ENCODE results near the gene MT1X. TPM values are rescaled to one million over a fixed set of nuclear protein-coding genes. Genes with fewer than 3 reads are reported as not detected.
"Not testable (repeated sequence)": the region's sequence is repeated elsewhere in the genome, so short reads cannot be mapped to it uniquely, and the experiment has no call there.

The MT1X gene
- total RNA-seq, 4 donors from 2014 or later = 7.4 to 201 (median 66.3) TPM

DNA sequence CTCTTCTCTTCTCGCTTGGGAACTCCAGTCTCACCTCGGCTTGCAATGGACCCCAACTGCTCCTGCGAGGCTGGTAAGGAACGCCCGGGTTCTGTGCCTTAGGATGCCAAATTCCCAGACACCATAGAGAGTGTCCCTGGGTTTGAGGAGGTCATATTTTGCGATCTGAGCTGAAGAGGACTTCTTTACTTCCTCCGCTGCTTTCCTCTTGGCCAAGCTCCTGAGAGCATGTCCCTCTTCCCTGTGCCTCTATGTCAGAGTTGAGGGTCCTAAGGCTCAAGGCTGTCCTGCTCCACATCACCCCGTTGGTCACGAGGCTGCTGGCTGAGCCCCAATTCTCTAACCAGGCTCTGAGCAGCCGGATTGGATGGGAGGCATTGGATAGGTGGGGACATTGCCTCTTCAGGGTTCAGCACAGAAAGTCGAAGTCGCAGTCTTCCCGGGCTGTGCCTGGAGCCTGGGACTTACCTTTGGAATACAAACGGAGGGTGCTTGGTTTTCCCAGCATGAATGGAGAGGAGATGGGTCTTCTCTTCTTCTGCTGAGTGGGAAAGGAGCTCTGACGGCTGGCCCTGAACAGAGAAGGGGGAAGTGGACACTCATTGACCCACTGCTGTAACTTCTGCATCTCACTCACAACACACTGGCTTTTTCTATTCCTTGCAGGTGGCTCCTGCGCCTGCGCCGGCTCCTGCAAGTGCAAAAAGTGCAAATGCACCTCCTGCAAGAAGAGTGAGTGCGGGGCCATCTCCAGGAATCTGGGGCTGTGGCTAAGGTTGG lies 12.2 kb upstream of the MT1X start:
- DNase-seq = no peak
- intact Hi-C loops (cut with DNase I; ENCODE audit: low total_unique reads) = no loop called here
- Histone ChIP-seq H3K27ac (no peak overlapping the region), H3K4me3 (no peak overlapping the region), H3K9me3 (no peaks in the 10 kb centered on the region), H3K4me1 (no peaks in the 10 kb centered on the region), H3K27me3 (peaks cover 0 to 11% of the 10 kb centered on the region in 2 donors), H3K36me3 (no peaks in the 10 kb centered on the region)
- no peak for TF ChIP-seq POLR2A (IDR thresholded peaks at IDR 0.05)

DNA sequence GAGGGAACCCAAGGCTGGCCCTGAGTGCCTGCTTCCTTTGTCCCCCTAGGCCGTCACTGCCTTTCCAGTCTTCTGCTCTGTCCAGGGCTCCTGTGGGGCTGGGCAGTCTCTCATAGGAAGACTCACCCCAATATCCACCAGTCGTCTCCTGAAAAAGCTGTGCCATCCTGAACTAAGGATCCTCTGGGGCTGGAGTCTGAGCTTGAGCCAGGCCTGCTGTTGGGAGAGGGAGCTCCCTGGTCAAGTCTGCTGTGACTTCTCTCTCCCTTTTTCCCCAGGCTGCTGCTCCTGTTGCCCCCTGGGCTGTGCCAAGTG lies 11.7 kb upstream of the MT1X start:
- no peak for TF ChIP-seq POLR2A (IDR thresholded peaks at IDR 0.05)
- TF ChIP-seq, protein P1, sequence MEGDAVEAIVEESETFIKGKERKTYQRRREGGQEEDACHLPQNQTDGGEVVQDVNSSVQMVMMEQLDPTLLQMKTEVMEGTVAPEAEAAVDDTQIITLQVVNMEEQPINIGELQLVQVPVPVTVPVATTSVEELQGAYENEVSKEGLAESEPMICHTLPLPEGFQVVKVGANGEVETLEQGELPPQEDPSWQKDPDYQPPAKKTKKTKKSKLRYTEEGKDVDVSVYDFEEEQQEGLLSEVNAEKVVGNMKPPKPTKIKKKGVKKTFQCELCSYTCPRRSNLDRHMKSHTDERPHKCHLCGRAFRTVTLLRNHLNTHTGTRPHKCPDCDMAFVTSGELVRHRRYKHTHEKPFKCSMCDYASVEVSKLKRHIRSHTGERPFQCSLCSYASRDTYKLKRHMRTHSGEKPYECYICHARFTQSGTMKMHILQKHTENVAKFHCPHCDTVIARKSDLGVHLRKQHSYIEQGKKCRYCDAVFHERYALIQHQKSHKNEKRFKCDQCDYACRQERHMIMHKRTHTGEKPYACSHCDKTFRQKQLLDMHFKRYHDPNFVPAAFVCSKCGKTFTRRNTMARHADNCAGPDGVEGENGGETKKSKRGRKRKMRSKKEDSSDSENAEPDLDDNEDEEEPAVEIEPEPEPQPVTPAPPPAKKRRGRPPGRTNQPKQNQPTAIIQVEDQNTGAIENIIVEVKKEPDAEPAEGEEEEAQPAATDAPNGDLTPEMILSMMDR (IDR thresholded peaks at IDR 0.05) = no peak
- Histone ChIP-seq H3K27ac (no peak overlapping the region), H3K4me3 (no peak overlapping the region), H3K4me1 (no peaks in the 10 kb centered on the region), H3K9me3 (no peaks in the 10 kb centered on the region), H3K36me3 (no peaks in the 10 kb centered on the region), H3K27me3 (peaks cover 0 to 11% of the 10 kb centered on the region in 2 donors)
- intact Hi-C loops (cut with DNase I; ENCODE audit: low total_unique reads) = no loop called here
- no peak for DNase-seq

DNA sequence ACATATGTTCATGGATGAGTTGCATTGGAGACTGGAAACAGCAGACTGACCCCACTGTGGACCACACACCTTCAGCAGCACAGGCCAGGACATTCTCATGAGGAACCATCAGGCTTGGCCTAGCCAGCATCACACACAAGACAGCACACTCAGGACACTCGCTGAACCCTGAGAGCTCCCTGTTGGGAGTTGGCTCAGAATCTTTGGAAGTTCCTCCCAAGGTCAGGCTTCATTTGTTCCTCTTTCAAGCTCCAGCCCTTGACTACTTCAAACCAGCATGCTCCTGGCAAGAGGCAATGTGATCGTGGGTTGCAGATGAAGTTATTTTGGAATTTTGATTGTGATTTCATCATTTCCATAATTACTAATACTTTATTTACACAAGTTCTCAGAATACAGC lies 10.6 kb upstream of the MT1X start:
- DNase-seq; H3K27ac ChIP-seq; H3K4me3 ChIP-seq; H3K36me3 ChIP-seq; H3K9me3 ChIP-seq; H3K4me1 ChIP-seq; intact Hi-C loops (cut with DNase I; ENCODE audit: low total_unique reads): not testable (repeated sequence)
- H3K27me3 ChIP-seq = peaks cover 3 to 11% of the 10 kb centered on the region in 2 donors

DNA sequence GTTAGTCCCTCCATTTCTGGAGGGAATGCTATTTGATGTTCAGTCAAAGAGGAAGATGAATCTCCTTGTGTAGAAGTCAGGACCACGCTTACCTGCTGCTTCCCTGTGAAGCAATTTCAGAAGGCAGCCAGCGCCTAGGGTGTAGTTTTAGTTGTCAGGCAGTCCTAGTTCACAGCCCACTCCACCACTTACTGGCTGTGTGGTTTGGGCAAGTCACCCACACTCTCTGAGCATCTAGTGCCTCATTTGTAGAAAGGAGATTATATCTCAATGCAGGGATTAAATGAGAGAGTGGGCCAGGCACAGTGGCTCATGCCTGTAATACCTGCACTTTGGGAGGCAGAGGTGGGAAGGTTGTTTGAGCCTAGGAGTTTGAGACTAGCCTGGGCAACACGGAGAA lies 10.1 kb upstream of the MT1X start:
- H3K9me3 ChIP-seq; H3K4me1 ChIP-seq; H3K4me3 ChIP-seq; H3K27ac ChIP-seq; intact Hi-C loops (cut with DNase I; ENCODE audit: low total_unique reads); H3K36me3 ChIP-seq; DNase-seq: not testable (repeated sequence)
- peaks cover 3 to 11% of the 10 kb centered on the region in 2 donors for H3K27me3 ChIP-seq

DNA sequence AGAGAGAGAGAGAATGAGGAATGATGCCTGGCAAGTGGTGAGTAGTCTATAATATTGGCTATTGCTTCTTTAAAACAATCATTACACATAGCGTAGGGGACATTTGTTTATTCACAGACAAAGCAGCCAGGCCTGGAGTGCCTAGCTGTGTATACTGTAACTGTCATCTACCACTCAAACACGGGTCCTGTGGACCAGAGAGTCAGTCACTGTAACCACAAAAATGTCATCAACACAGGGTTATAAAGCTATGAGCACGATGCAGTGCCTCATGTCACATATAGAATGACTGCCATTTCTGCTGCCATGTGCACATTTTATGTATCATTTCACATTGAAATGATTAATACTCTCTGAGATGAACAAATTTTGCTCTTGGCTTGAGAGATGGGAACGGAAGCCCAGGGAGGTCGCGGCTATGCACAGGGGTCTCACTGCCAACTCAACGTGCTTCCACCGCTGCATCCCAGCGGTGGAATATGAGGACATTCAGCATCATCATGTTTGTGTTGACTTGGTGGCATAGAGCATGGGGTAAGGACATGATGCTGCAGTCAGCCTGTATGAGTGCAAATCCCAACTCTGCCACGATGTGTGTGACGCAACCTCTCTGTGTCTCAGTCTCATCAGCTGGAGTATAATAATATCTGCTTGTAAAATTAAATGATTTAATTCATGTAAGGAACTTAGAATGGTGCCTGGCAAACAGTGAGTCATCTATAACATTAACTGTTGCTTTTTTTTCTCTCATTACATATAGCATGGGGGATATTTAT lies 9.3 kb upstream of the MT1X start:
- H3K27ac ChIP-seq = no peak overlapping the region
- no peaks in the 10 kb centered on the region for H3K9me3 ChIP-seq
- H3K36me3 ChIP-seq = no peaks in the 10 kb centered on the region
- DNase-seq = no peak
- intact Hi-C loops (cut with DNase I; ENCODE audit: low total_unique reads) = no loop called here
- TF ChIP-seq POLR2A (IDR thresholded peaks at IDR 0.05) = no peak
- TF ChIP-seq, protein P1 (IDR thresholded peaks at IDR 0.05) = no peak
- H3K27me3 ChIP-seq = peaks cover 3 to 11% of the 10 kb centered on the region in 2 donors
- H3K4me1 ChIP-seq = no peaks in the 10 kb centered on the region
- H3K4me3 ChIP-seq = no peak overlapping the region

DNA sequence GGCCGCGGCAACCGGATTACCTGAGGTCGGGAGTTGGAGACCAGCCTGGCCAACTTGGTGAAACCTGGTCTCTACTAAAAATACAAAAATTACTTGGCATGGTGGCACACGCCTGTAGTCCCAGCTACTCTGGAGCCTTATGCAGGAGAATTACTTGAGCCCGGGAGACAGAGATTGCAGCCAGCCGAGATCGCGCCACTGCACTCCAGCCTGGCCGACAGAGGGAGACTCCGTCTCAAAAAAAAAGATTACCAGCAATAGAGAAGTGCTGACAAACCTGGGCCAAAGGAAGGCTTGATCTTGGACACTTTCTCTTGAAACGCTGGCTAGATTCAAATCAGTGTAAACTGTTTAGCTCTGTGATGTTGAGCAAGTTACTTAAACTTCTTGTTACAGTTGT lies 8.3 kb upstream of the MT1X start:
- no peaks in the 10 kb centered on the region for H3K36me3 ChIP-seq
- no peak overlapping the region for H3K27ac ChIP-seq
- H3K4me1 ChIP-seq = no peaks in the 10 kb centered on the region
- intact Hi-C loops (cut with DNase I; ENCODE audit: low total_unique reads) = no loop called here
- peak in 1 of 2 donors; percentile 27 for DNase-seq
- H3K27me3 ChIP-seq = peaks cover 3 to 11% of the 10 kb centered on the region in 2 donors
- TF ChIP-seq, protein P1 (IDR thresholded peaks at IDR 0.05) = peak; percentile 34 to 55 (median 50)
- no peak for TF ChIP-seq POLR2A (IDR thresholded peaks at IDR 0.05)
- H3K9me3 ChIP-seq = no peaks in the 10 kb centered on the region
- H3K4me3 ChIP-seq = no peak overlapping the region

DNA sequence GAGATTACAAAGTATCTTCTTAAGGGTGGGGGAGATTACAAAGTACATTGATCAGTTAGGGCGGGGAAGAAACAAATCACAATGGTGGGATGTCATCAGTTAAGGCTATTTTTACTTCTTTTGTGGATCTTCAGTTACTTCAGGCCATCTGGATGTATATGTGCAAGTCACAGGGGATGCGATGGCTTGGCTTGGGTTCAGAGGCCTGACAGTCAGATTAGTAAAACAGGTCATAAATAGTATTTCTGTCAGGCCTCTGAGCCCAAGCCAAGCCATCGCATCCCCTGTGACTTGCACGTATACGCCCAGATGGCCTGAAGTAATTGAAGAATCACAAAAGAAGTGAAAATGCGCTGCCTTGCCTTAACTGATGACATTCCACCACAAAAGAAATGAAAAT lies 7.7 kb upstream of the MT1X start:
- H3K4me1 ChIP-seq; H3K9me3 ChIP-seq; intact Hi-C loops (cut with DNase I; ENCODE audit: low total_unique reads); H3K27me3 ChIP-seq; H3K4me3 ChIP-seq; H3K27ac ChIP-seq; DNase-seq; H3K36me3 ChIP-seq: not testable (repeated sequence)
